AG10803 (cell line): ENCODE results near the gene SHANK1.

Experiments
- DNase-seq: peaks from one replicate; pipeline ENCODE4 v3.0.0; 2010; ENCODE audit warnings: low read depth
- H3K4me3 ChIP-seq: 2 replicates; pipeline ENCODE4 v1.5.1; 2011; ENCODE audit warnings: mild to moderate bottlenecking, low read length, control low read depth
- TF ChIP-seq, protein P1 (sequence below): conservative IDR thresholded peaks from 2 replicates; pipeline ENCODE4 v1.5.1; 2011; ENCODE audit warnings: mild to moderate bottlenecking, low read length, control low read depth, inconsistent platforms

Gene SHANK1

DNA sequence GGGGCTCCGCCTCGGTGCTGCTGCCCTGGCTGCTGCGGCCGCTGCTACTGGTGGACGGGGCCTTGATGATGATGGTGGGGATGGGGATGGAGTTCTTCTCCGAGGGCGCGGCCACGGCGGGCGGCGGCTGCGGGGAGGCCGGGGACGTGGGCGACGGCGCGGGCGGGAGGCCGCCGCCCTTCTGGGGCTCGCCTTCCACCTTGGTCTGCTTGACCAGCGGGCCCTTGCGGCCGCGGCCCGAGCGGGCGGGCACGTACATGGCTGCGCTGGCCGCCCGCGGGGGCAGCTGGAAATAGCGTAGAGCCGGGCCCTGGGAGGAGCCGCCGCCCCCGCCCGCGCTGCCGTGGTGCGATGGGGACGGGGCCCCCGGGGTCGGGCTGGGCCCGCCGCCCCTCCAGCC, 51.2 kb downstream of the SHANK1 start:
- TF ChIP-seq, protein P1, sequence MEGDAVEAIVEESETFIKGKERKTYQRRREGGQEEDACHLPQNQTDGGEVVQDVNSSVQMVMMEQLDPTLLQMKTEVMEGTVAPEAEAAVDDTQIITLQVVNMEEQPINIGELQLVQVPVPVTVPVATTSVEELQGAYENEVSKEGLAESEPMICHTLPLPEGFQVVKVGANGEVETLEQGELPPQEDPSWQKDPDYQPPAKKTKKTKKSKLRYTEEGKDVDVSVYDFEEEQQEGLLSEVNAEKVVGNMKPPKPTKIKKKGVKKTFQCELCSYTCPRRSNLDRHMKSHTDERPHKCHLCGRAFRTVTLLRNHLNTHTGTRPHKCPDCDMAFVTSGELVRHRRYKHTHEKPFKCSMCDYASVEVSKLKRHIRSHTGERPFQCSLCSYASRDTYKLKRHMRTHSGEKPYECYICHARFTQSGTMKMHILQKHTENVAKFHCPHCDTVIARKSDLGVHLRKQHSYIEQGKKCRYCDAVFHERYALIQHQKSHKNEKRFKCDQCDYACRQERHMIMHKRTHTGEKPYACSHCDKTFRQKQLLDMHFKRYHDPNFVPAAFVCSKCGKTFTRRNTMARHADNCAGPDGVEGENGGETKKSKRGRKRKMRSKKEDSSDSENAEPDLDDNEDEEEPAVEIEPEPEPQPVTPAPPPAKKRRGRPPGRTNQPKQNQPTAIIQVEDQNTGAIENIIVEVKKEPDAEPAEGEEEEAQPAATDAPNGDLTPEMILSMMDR: no peak
- no peak overlapping the region for H3K4me3 ChIP-seq
- no peak for DNase-seq

DNA sequence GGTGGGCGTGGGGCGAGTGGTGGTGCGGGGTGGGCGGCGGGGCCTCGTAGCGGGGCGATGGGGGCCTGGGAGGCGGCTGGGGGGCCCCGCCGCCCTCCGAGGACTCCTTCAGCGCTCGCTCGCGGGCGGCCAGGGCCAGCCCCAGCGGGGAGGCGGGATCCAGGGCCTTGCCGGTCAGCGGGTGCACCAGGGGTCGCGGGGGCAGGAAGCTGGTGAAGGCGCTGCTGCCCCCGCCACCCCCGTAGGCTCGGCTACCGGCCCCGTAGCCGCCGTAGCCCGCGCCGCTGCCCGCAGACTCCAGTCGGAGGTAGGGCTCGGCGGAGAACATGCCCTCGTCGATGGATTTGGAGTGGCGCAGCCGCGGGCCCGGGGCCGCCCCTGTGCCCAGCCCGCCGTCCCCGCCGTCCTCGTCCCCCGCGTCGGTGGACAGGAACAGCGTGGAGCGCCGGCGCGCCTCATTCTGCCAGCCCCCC, 51.8 kb downstream of the SHANK1 start:
- no peak for DNase-seq
- H3K4me3 ChIP-seq: no peak overlapping the region
- TF ChIP-seq, protein P1: no peak

- DNase-seq: no peak
- no peak overlapping the region for H3K4me3 ChIP-seq
- TF ChIP-seq, protein P1: no peak
These were observed 52.3 kb downstream of the SHANK1 start for GRCh38 chr19:50667177-50667758.

DNA sequence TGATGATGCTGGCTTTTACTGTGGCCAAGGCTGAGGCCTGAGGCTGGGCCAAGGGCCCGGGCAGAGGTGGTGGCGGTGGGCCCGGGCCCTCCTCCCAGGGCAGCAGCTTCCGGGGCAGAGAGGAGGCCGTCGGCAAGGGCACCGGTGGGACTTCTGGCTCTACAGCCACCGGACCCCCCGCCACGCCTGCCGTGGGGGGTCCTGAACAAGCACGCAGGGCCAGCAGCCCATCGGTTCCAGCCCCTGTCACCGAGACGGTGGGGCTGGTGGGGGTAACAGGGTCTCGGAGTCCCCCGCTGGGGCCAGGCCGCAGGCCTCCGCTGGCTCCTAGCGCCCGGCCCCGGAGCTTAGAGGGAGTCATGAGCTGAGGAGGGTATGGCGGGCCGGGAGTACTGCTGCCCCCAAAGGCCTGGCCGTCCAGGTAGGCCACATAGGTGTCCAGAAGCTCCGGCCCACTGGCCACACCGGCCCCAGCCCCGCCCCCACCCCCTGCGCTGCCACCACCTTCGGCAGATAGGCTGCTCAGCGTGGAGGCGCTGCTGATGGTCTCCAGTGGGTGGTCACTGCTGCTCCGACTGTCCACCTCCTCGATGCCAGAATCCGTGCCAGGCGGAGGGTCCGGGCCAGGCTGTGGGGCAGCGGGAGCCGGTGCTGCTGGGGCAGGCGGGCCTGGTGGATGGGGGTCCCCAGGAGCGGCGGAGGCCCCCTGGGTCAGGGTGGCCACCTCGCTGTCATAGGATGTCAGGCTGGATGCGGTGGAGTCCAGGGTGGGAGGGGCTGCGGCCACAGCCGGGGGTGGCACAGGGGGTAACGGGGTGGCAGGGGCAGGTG, 53.0 kb downstream of the SHANK1 start:
- TF ChIP-seq, protein P1: no peak
- H3K4me3 ChIP-seq: no peak overlapping the region
- no peak for DNase-seq

DNA sequence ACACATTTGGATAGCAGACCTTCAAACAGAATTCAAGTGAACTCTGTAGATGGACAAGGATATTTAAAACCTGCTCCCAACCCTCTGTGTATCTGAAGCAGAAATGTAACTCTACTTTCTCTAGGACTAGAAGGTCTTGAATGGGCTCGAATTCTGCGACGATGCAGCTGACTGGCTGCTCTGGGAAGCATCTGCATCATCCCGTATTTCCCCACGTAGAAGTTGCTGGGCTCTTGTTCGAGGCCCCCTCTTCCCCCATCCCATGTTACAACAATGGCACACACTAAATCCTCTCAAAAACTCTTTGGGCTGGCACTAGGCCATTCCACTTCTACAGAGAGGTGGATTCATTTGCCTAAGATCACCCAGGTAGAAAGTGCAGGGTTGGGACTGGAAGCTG, 55.4 kb downstream of the SHANK1 start:
- no peak overlapping the region for H3K4me3 ChIP-seq
- TF ChIP-seq, protein P1: no peak
- no peak for DNase-seq

DNA sequence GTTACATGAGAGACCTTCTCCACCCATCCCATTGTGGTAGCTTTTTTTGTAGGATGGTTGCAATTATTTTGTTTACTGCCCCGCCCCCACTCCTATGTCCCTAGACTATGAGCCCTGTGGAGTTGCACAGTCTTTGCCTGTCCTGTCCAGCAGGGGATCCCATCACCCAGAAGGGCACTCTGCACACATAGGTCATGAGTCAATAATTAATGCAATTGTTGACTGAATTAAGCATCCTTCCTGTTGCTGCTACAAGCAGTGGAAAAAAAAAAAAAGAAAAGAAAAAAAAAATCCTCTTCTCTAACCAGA, 56.2 kb downstream of the SHANK1 start:
- DNase-seq: no peak
- TF ChIP-seq, protein P1: peak; percentile 24

More for the DNA sequence above, 56.2 kb downstream of the SHANK1 start:
- H3K4me3 ChIP-seq: no peak overlapping the region
